PC-9 (cell line): Measurements from ENCODE around the gene PPP4R3B. TPM values are rescaled to one million over a fixed set of nuclear protein-coding genes. Genes with fewer than 3 reads are reported as not detected.

Source experiments
- Bru-seq: library from RNA; stranded (reverse); fragments of 400-500 nt; gene quantifications from one replicate; lab custom pipeline; 2021; lab: Mats Ljungman, UMichigan
- BruChase-seq, 2 experiments: library from RNA; stranded (reverse); fragments of 400-500 nt; gene quantifications; one replicate each; lab custom pipeline; 2021; lab: Mats Ljungman, UMichigan
- BruUV-seq: library from RNA; stranded (reverse); fragments of 400-500 nt; replicated peaks from 2 replicates; lab custom pipeline; 2021; lab: Mats Ljungman, UMichigan
- CTCF ChIA-PET: fragments of 300-600 bp; sonication (Branson Sonifier 250); formaldehyde crosslinking; loops from one replicate; lab custom pipeline; 2022; ENCODE audit warnings: antibody characterized with exemption; lab: Charles Lee
- POLR2A ChIA-PET: fragments of 300-600 bp; sonication (Branson Sonifier 250); formaldehyde crosslinking; loops from one replicate; lab custom pipeline; 2022; ENCODE audit warnings: antibody characterized with exemption; ENCODE audit not compliant: unreplicated experiment; lab: Charles Lee
- DNase-seq, 2 experiments: peaks; one replicate each; pipeline versions ENCODE4 v3.0.0 to v3.0.0-alpha.2; 2015 to 2022; ENCODE audit warnings: mixed read lengths in 1 of 2
- H2AFZ ChIP-seq: fragments of 200-600 bp; sonication (generic); 2 replicates; pipeline ENCODE4 v1.8.1; 2017; ENCODE audit warnings: antibody characterized with exemption
- H3F3A ChIP-seq: fragments of 200-600 bp; sonication (generic); 2 replicates; pipeline ENCODE4 v1.8.1; 2017; ENCODE audit warnings: antibody characterized with exemption, mild to moderate bottlenecking, low read depth; ENCODE audit not compliant: insufficient read depth
- H3K27ac ChIP-seq: fragments of 200-600 bp; sonication (generic); 2 replicates; pipeline ENCODE4 v1.6.1; 2016; ENCODE audit warnings: mixed run types
- H3K27me3 ChIP-seq: fragments of 200-600 bp; sonication (generic); 2 replicates; pipeline ENCODE4 v1.6.1; 2016; ENCODE audit warnings: low read depth, mixed run types; ENCODE audit not compliant: insufficient read depth
- H3K36me3 ChIP-seq: fragments of 200-600 bp; sonication (generic); 2 replicates; pipeline ENCODE4 v1.6.1; 2016; ENCODE audit warnings: low read depth, mixed run types
- H3K4me1 ChIP-seq: fragments of 200-600 bp; sonication (generic); replicated peaks from 2 replicates; pipeline ENCODE4 v1.6.1; 2016; ENCODE audit warnings: mixed run types; ENCODE audit not compliant: insufficient read depth
- H3K4me2 ChIP-seq: fragments of 200-600 bp; sonication (generic); 2 replicates; pipeline ENCODE4 v1.6.1; 2017; ENCODE audit warnings: mixed run types
- H3K4me3 ChIP-seq: fragments of 200-600 bp; sonication (generic); 2 replicates; pipeline ENCODE4 v1.6.1; 2016; ENCODE audit warnings: mixed run types
- H3K79me2 ChIP-seq: fragments of 200-600 bp; sonication (generic); 2 replicates; pipeline ENCODE4 v1.6.1; 2017; ENCODE audit warnings: low read depth, mixed run types
- H3K9me2 ChIP-seq: fragments of 200-600 bp; sonication (generic); 2 replicates; pipeline ENCODE4 v1.8.1; 2017; ENCODE audit warnings: mild to moderate bottlenecking; ENCODE audit not compliant: insufficient read depth
- H3K9me3 ChIP-seq: fragments of 200-600 bp; sonication (generic); 2 replicates; pipeline ENCODE4 v1.8.1; 2016; ENCODE audit warnings: low read depth; ENCODE audit not compliant: insufficient read depth
- H4K20me1 ChIP-seq: fragments of 200-600 bp; sonication (generic); 2 replicates; pipeline ENCODE4 v1.8.1; 2017; ENCODE audit not compliant: insufficient read depth
- CTCF ChIP-seq: fragments of 200-600 bp; sonication (generic); conservative IDR thresholded peaks from 2 replicates; pipeline ENCODE4 v1.6.1; 2017; ENCODE audit warnings: mixed run types, antibody characterized with exemption, mild to moderate bottlenecking, moderate library complexity
- EZH2 ChIP-seq: fragments of 200-600 bp; sonication (generic); IDR thresholded peaks from 2 replicates; pipeline ENCODE4 v1.8.0; 2017; ENCODE audit warnings: antibody characterized with exemption, low read depth
- intact Hi-C: fragments of 100-400 bp; cut with micrococcal nuclease; formaldehyde crosslinking; loops from one replicate; pipeline ENCODE4 v1.10.0; 2022; ENCODE audit not compliant: unreplicated experiment
- long read RNA-seq: library from polyadenylated mRNA; stranded (forward); transcript quantifications from one replicate; pipeline ENCODE4 v2.0.0, GENCODE V29; 2022
- total RNA-seq: library from RNA; stranded (reverse); gene quantifications from 2 replicates; pipeline ENCODE4 v1.2.3, GENCODE V29; 2021

Gene PPP4R3B
- total RNA-seq = 66.2 and 73.4 TPM in 2 replicates
- percentile 93 among the genes with signal in this experiment for Bru-seq, nascent RNA
- BruChase-seq, experiment 1, labeled RNA remaining after a 2-hour chase = percentile 93 among the genes with signal in this experiment
- percentile 91 among the genes with signal in this experiment for BruChase-seq, experiment 2, labeled RNA remaining after a 6-hour chase
- long read RNA-seq, full-length matches to known transcripts = 36 of 121 reads
- long read RNA-seq, partial matches to known transcripts = 56 of 121 reads
- long read RNA-seq, other reads (novel, unspliced or antisense) = 29 of 121 reads

DNA sequence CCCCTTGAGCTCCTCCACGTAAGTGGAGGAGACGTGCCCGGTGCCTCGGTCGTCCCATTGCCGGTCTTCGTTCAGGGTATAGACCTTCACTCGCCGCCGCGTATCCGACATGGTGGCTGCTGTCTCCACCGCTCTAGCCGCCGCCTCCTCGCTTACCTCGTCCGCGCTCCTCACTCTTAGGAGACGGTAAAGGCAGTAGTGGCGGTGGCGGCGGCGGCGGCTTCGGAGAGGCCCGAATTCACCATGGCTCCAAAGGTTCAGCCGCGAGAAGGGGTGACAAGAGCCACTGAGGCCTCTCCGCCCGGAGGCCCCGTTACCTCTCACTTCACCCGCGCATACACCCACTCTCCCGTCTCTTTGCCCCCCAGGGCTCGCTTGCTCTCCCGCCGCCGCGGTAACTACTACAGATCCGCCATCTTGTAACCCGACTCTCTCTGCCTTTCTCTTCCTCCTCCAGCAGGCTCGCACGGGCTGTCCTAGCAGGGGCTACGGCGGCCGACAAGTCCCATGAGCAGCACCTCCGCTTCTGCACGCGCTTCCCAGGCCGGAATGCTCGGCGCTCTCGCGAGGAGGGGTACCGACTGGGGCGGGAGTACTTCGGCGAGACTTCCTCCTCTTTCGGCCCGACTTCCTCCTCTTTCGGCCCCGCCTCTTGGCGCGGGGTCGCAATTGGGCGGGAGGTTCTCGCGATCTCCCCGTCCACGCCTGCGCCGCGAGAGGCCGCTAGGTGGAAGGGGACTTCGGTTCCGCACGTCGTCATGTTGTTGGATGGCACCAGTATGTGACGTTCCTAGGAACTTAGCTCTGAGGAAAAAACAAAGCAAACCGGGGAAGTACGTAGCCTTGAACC is at the start of gene PPP4R3B:
PPP4R3B (minus strand) TSS at position 448 of the 850 bp plus-strand sequence; CDS start at position 111, 337 bp downstream.
- peaks cover 23% of the 10 kb centered on the region for H3K4me1 ChIP-seq
- H3K36me3 ChIP-seq = peaks cover 25% of the 10 kb centered on the region
- no peaks in the 10 kb centered on the region for H3K9me2 ChIP-seq
- ChIA-PET POLR2A (interaction anchor here (0.5 to 0.8 kb wide), 6 partner anchors 11 to 1848 kb away, joined by 3 to 8 read pairs (median 4); no protein-coding TSS in a partner anchor), CTCF (no interaction called here)
- TF ChIP-seq CTCF = peak; percentile 48; the same call in 1 of the 2 replicates
- no peak for TF ChIP-seq EZH2
- H3K9me3 ChIP-seq = no peaks in the 10 kb centered on the region
- H3F3A ChIP-seq = peaks cover 18% of the 10 kb centered on the region; the same call in 1 of the 2 replicates
- TSS peak; percentile 60 for BruUV-seq
- peak within 1 kb of the TSS; percentile 90 for H3K27ac ChIP-seq
- DNase-seq = peak; percentile 100
- intact Hi-C loops = loop anchor here (1.0 to 10.0 kb wide), 6 partner anchors 200 to 893 kb away; partner anchors contain the start of genes CCDC88A, CLHC1, EML6 and MTIF2
- H4K20me1 ChIP-seq = peaks cover 18% of the 10 kb centered on the region
- H3K4me2 ChIP-seq = peak within 1 kb of the TSS; percentile 97
- peak within 1 kb of the TSS; percentile 96 for H2AFZ ChIP-seq
- no peaks in the 10 kb centered on the region for H3K27me3 ChIP-seq
- H3K4me3 ChIP-seq = peak within 1 kb of the TSS; percentile 100
- peaks cover 92% of the 10 kb centered on the region for H3K79me2 ChIP-seq

GRCh38 chr2:55653255-55653654 is 35.8 kb upstream of the PPP4R3B start:
- H3K4me3 ChIP-seq = no peak overlapping the region
- DNase-seq = no peak
- POLR2A ChIA-PET = no interaction called here
- TF ChIP-seq CTCF = no peak
- H3K4me1 ChIP-seq = no peaks in the 10 kb centered on the region
- no peaks in the 10 kb centered on the region for H3K79me2 ChIP-seq
- no TSS peak for BruUV-seq
- CTCF ChIA-PET = no interaction called here
- no peak overlapping the region for H3K27ac ChIP-seq
- H3F3A ChIP-seq = no peaks in the 10 kb centered on the region
- no peak overlapping the region for H2AFZ ChIP-seq
- peaks cover 30% of the 10 kb centered on the region for H3K36me3 ChIP-seq
- H4K20me1 ChIP-seq = no peaks in the 10 kb centered on the region
- intact Hi-C loops = no loop called here
- H3K9me2 ChIP-seq = no peaks in the 10 kb centered on the region
- no peaks in the 10 kb centered on the region for H3K27me3 ChIP-seq
- H3K9me3 ChIP-seq = no peaks in the 10 kb centered on the region
- H3K4me2 ChIP-seq = no peak overlapping the region

DNA sequence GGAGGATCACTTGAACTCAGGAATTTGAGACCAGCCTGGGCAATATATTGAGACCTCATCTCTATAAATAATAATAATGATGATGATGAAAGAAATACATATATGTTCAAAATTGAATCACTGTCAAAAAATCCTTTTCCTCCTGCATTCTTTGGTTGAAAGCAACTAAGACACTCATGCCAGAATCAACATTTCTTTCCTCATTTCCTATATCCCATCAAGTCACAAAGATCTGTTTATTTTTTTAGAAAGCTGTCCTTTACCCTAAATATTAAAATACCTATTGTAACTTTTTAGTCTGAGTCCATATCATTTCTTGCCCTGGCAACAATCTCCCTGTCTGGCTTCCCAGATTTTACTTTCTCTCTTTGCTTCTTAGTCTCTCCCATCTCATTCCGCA is 31.8 kb upstream of the PPP4R3B start:
- Histone ChIP-seq H3K4me2 (no peak overlapping the region), H2AFZ (no peak overlapping the region), H3K4me3 (no peak overlapping the region), H3K9me2 (no peaks in the 10 kb centered on the region), H3K27ac (no peak overlapping the region), H3F3A (0 out of 2 replicates have a peak, but pooled peaks cover 4% of the 10 kb centered on the region), H3K36me3 (peaks cover 18% of the 10 kb centered on the region), H3K9me3 (no peaks in the 10 kb centered on the region), H3K4me1 (no peaks in the 10 kb centered on the region), H3K79me2 (no peaks in the 10 kb centered on the region), H3K27me3 (no peaks in the 10 kb centered on the region), H4K20me1 (no peaks in the 10 kb centered on the region; the same call in 1 of the 2 replicates)
- TF ChIP-seq CTCF = no peak
- TF ChIP-seq EZH2 = no peak
- POLR2A ChIA-PET = interaction anchor here (0.7 kb wide), 1 partner anchor 1674 kb away, joined by 6 read pairs; no protein-coding TSS in a partner anchor
- DNase-seq = no peak
- CTCF ChIA-PET = no interaction called here
- intact Hi-C loops = no loop called here
- BruUV-seq = no TSS peak
